A673 (cell line): ENCODE results near the gene BID.

ENCODE experiments used
- CTCF ChIP-seq: fragments of 300-800, 200-600 bp; sonication (generic); conservative IDR thresholded peaks from 2 replicates; pipeline ENCODE4 v1.5.1; 2017; ENCODE audit warnings: low read depth, mild to moderate bottlenecking, antibody characterized with exemption, low read length, moderate library complexity, mixed read lengths
- EZH2 ChIP-seq: fragments of 200-600 bp; sonication (generic); IDR thresholded peaks from 2 replicates; pipeline ENCODE4 v1.6.1; 2017; ENCODE audit warnings: borderline replicate concordance, low read depth, mild to moderate bottlenecking, mixed read lengths, antibody characterized with exemption, low read length; ENCODE audit not compliant: poor library complexity, severe bottlenecking

- no peak for TF ChIP-seq CTCF
- no peak for TF ChIP-seq EZH2
Measured at GRCh38 chr22:17816649-17817048, 42.4 kb upstream of the BID start.
